Measurements from ENCODE around the gene COMT. TPM values are rescaled to one million over a fixed set of nuclear protein-coding genes. Genes with fewer than 3 reads are reported as not detected.

The COMT gene
- total RNA-seq, 1 donor, result 288 TPM

DNA sequence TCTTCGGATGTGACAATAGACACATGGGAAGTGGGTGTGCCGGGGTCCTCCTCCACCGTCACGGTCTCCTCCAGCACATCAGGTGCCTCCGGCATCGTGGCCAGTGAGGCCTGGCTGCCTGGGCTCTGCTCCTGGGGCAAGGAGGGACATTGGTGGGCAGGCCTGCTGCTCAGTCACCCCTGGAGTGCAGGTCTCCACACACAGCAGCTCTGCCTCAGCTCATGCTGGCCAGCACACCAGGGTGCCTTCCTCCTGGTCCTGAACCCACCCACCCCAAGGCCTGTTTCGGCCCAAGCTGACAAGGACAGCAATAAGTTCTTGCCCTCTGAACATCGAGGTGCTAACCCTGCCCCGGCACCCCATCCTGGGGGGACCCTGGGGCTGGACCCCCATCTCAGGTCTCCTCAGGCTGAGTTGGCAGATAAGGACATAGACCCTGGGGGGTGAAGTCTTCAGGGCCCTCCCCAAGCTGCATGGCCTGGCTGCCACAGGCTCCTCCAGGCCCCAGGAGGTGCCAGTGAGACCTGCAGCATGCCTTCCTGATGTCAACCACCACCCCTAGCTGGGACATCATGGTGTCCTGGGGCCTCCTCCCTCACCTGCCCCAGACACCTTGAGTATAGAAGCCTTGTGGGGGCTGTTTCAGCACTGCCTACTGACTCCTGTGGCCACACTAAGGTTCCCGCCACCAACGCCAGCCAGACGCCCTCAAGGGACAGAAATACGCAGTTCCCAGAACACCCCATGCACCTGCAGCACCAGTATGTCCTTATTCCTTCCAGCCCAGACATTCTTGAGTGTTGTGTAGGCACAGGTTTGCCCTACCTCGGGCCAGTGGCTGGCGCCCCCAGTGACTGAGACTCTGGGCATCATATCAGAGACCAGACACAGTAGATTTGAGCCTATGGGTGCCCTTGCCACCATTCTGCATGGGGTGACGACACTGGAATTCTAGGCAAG, 40.7 kb downstream of the COMT start:
- Histone ChIP-seq H3K4me3 (ENCODE audit: insufficient read depth, low read length) (no peak overlapping the region), H3K27me3 (ENCODE audit: insufficient read depth, low read length) (no peaks in the 10 kb centered on the region), H3K4me1 (ENCODE audit: insufficient read depth, low read length) (peaks cover 21% of the 10 kb centered on the region), H4K20me1 (ENCODE audit: insufficient read depth, low read length) (peaks cover 40% of the 10 kb centered on the region), H3K4me2 (ENCODE audit: insufficient read depth, low read length) (no peak overlapping the region), H3K27ac (ENCODE audit: low read depth, low read length) (no peak overlapping the region), H3K79me2 (ENCODE audit: insufficient read depth, low read length) (peaks cover 17% of the 10 kb centered on the region), H2AFZ (ENCODE audit: low read length) (no peak overlapping the region), H3K36me3 (ENCODE audit: insufficient read depth, low read length) (no peaks in the 10 kb centered on the region), H3K9me3 (ENCODE audit: low read depth, low read length) (no peaks in the 10 kb centered on the region)
- TF ChIP-seq CTCF (IDR thresholded peaks at IDR 0.05; ENCODE audit: extremely low read depth, low read depth, low read length), result no peak
- DNase-seq (ENCODE audit: insufficient read length, low spot score, missing footprints), result peak; percentile 73

DNA sequence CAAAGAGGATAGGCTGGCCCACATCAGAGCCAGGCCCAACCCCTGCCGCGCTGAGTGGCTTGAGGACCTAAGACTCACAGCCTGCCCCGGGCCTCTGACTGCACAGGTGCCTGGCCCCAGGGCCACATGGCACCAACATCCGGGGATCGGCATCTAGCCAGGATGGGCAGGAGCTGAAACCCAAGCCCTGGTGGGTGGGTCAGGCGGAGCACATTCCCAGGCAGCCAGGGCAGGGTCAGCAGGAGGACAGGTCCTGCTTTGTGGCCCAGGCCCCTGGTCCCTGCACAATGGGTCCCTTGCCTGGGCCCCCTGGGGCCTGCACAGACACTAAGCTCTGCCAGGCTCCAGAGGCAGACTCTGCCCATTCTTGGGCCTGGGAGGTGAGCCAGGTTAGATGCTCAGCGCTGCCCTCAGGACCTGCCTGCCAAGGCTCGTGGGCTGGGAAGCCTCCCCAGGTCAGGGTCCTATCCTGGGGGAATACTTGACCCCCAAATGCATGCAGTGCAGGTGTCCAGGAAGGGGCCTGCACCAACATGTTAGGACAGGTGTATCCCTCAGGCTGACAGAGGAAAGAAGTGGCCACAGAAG, 41.5 kb downstream of the COMT start:
- DNase-seq (ENCODE audit: insufficient read length, low spot score, missing footprints), result peak; percentile 83
- Histone ChIP-seq H3K79me2 (ENCODE audit: insufficient read depth, low read length) (peaks cover 17% of the 10 kb centered on the region), H3K9me3 (ENCODE audit: low read depth, low read length) (no peaks in the 10 kb centered on the region), H3K4me3 (ENCODE audit: insufficient read depth, low read length) (no peak overlapping the region), H3K4me1 (ENCODE audit: insufficient read depth, low read length) (peaks cover 21% of the 10 kb centered on the region), H3K27ac (ENCODE audit: low read depth, low read length) (no peak overlapping the region), H2AFZ (ENCODE audit: low read length) (no peak overlapping the region), H3K4me2 (ENCODE audit: insufficient read depth, low read length) (no peak overlapping the region), H3K36me3 (ENCODE audit: insufficient read depth, low read length) (no peaks in the 10 kb centered on the region), H4K20me1 (ENCODE audit: insufficient read depth, low read length) (peaks cover 40% of the 10 kb centered on the region), H3K27me3 (ENCODE audit: insufficient read depth, low read length) (no peaks in the 10 kb centered on the region)
- no peak for TF ChIP-seq CTCF (IDR thresholded peaks at IDR 0.05; ENCODE audit: extremely low read depth, low read depth, low read length)

DNA sequence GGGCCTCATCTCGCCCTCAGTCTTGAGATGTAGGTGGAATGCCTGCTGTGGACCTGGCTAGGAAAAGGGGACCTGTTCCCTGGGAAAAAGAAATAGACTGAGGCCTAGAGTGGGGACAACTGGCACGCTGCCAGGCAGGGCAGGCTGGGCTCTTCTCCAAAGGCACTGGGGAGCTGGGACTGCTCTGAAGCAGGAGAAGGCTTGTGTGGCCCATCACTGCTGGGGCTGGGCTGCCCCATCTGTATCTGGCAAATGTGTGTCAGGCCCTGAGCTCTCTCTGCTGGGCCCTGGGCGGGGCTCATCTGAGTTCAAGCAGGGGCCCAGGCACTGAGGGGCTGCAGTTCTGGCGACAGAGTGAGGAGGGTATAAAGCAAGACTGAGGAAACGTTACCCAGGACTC, 42.2 kb downstream of the COMT start:
- Histone ChIP-seq H3K36me3 (ENCODE audit: insufficient read depth, low read length) (no peaks in the 10 kb centered on the region), H3K27ac (ENCODE audit: low read depth, low read length) (no peak overlapping the region), H3K79me2 (ENCODE audit: insufficient read depth, low read length) (peaks cover 17% of the 10 kb centered on the region), H3K27me3 (ENCODE audit: insufficient read depth, low read length) (no peaks in the 10 kb centered on the region), H3K4me1 (ENCODE audit: insufficient read depth, low read length) (peaks cover 21% of the 10 kb centered on the region), H4K20me1 (ENCODE audit: insufficient read depth, low read length) (peaks cover 40% of the 10 kb centered on the region), H3K9me3 (ENCODE audit: low read depth, low read length) (no peaks in the 10 kb centered on the region), H2AFZ (ENCODE audit: low read length) (no peak overlapping the region), H3K4me3 (ENCODE audit: insufficient read depth, low read length) (no peak overlapping the region), H3K4me2 (ENCODE audit: insufficient read depth, low read length) (no peak overlapping the region)
- TF ChIP-seq CTCF (IDR thresholded peaks at IDR 0.05; ENCODE audit: extremely low read depth, low read depth, low read length), result no peak
- no peak for DNase-seq (ENCODE audit: insufficient read length, low spot score, missing footprints)

DNA sequence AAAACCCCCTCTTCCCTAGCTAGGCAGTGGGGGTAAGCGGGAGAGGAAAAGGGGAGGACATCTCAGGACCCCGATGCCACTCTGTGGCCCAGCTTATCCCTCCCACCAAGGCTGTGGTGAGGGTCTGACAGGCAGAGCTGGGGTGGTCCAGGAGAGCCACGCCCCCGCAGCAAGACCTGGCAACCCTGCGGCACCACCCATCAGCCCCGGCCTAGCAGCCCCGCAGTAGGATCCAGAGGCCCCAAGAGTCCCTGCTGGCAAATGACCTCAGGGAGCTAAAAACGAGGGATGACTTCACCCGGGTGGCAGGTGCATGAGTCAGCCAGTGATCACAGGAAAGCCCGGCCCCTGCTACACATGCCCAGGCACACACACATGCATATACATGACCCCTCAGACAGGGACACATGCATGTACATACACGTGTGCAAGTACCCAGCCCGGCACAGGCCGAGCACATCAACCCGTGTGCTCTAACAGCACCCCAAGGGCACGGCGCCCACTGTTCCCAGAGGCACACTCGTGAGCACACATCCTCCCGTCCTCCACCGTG, 42.7 kb downstream of the COMT start:
- no peak overlapping the region for H3K27ac ChIP-seq (ENCODE audit: low read depth, low read length)
- H3K36me3 ChIP-seq (ENCODE audit: insufficient read depth, low read length), result no peaks in the 10 kb centered on the region
- H3K4me1 ChIP-seq (ENCODE audit: insufficient read depth, low read length), result peaks cover 21% of the 10 kb centered on the region
- TF ChIP-seq CTCF (IDR thresholded peaks at IDR 0.05; ENCODE audit: extremely low read depth, low read depth, low read length), result no peak
- DNase-seq (ENCODE audit: insufficient read length, low spot score, missing footprints), result peak; percentile 99
- no peak overlapping the region for H3K4me2 ChIP-seq (ENCODE audit: insufficient read depth, low read length)
- no peak overlapping the region for H2AFZ ChIP-seq (ENCODE audit: low read length)
- no peaks in the 10 kb centered on the region for H3K27me3 ChIP-seq (ENCODE audit: insufficient read depth, low read length)
- peaks cover 17% of the 10 kb centered on the region for H3K79me2 ChIP-seq (ENCODE audit: insufficient read depth, low read length)
- no peaks in the 10 kb centered on the region for H3K9me3 ChIP-seq (ENCODE audit: low read depth, low read length)
- H4K20me1 ChIP-seq (ENCODE audit: insufficient read depth, low read length), result peaks cover 40% of the 10 kb centered on the region
- no peak overlapping the region for H3K4me3 ChIP-seq (ENCODE audit: insufficient read depth, low read length)

Data from osteoblast (primary cell).